Natural killer cell treated with Interleukin-12 subunit alpha and Interleukin-12 subunit beta and Interleukin-15 and Interleukin-18, amount 100 ng/mL, for 72 hours (primary cell): Measurements from ENCODE around the gene PTTG1. TPM values are rescaled to one million over a fixed set of nuclear protein-coding genes. Genes with fewer than 3 reads are reported as not detected.
"Not testable (repeated sequence)": the region's sequence is repeated elsewhere in the genome, so short reads cannot be mapped to it uniquely, and the experiment has no call there.

Experiments used
- ATAC-seq, 2 donors: fragments of 150-1000 bp; cut with Tn5 transposase in 1 of 2; sonication (Bioruptor Pico), chemical (Tn5 transposase) in 1 of 2; 2 replicates each; pipeline ENCODE4 v1.10.0; 2021
- DNase-seq: peaks from one replicate; pipeline ENCODE4 v3.0.0; 2022; ENCODE audit warnings: low spot score
- H3K27ac Mint-ChIP-seq, 2 donors: 1 replicate in 1 of 2; 2 replicates in 1 of 2; pipeline ENCODE4 v1.8.0; 2022; ENCODE audit warnings: mixed read lengths in 2 of 2, mild to moderate bottlenecking in 1 of 2, moderate library complexity in 1 of 2
- H3K27me3 Mint-ChIP-seq, 2 donors: 1 replicate in 1 of 2; 2 replicates in 1 of 2; pipeline ENCODE4 v1.8.0; 2022; ENCODE audit warnings: mixed read lengths in 2 of 2
- H3K36me3 Mint-ChIP-seq: one replicate; pipeline ENCODE4 v1.8.0; 2022; ENCODE audit warnings: mixed read lengths
- H3K4me1 Mint-ChIP-seq, 2 donors: 1 replicate in 1 of 2; 2 replicates in 1 of 2; pipeline ENCODE4 v1.8.0; 2022; ENCODE audit warnings: low read depth in 2 of 2, mixed read lengths in 2 of 2, mild to moderate bottlenecking in 1 of 2
- H3K4me3 Mint-ChIP-seq: one replicate; pipeline ENCODE4 v1.8.0; 2022; ENCODE audit warnings: mixed read lengths
- H3K9me3 Mint-ChIP-seq: 2 replicates; pipeline ENCODE4 v1.8.0; 2022; ENCODE audit warnings: mixed read lengths
- total RNA-seq, 2 donors: library from RNA; stranded (reverse); gene quantifications; one replicate each; pipeline ENCODE4 v1.2.3, GENCODE V29; 2022

The PTTG1 gene
- total RNA-seq, 2 donors from 2014 or later = 139 to 241 TPM

DNA sequence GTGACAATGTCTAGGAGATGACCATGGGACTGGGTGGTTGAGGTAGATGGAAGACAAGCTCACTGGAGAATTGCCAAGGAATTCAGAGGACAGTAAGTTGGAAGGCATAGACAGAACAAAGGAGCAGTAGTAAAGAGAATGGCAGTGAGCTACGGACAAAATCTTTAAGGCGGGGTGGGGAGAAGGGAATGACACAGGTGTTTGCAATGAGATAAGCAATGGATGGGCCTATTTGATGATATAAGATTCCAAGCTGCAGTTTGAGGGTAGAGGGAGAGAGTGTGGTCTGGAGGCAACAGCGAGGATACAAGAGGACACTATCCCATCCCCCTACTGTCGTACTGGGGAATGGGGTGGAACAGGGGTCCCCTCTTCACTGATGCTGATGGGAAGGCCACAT lies 14.4 kb downstream of the PTTG1 start:
- Mint-ChIP-seq H3K27me3 (peaks cover 8 to 11% of the 10 kb centered on the region in 2 donors), H3K27ac (no peak overlapping the region), H3K4me1 (peaks cover 21 to 32% of the 10 kb centered on the region in 2 donors), H3K9me3 (no peaks in the 10 kb centered on the region), H3K36me3 (no peaks in the 10 kb centered on the region), H3K4me3 (no peak overlapping the region)
- no peak for ATAC-seq
- DNase-seq = no peak

DNA sequence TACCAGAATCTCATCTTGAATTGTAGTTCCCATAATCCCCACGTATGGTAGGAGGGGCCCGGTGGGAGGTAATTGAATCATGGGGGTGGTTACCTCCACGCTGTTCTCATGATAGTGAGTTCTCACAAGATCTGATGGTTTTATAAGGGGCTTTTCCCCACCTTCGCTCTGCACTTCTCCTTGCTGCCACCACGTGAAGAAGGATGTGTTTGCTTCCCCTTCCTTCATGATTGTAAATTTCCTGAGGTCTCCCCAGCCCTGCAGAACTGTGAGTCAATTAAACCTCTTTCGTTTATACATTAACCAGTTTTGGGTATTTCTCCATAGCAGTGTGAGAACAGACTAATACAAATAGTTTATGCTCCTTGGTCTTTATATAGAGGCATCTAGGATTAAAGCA lies 15.0 kb downstream of the PTTG1 start:
- not testable (repeated sequence) for H3K36me3 Mint-ChIP-seq, DNase-seq, ATAC-seq

DNA sequence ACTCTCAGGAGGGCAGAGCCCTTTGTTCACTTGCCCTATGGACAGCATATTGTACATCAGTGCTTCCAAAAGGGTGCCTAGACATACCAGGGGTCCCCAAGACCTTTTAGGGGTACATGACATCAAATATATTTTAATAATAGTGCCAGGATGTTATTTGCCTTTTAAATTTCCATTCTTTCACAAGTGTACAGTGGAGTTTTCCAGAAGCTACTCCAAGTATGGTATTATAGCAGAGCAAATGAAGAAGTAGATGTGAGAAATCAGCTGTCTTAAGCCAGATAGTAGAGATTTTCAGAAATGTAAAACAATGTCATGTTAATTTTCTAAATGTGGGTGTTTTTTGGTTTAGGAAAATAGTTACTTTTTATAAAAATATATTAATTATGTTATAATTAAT lies 15.6 kb downstream of the PTTG1 start:
- DNase-seq (no peak), ATAC-seq (no peak)
- H3K36me3 Mint-ChIP-seq = no peaks in the 10 kb centered on the region
- H3K4me1 Mint-ChIP-seq = peaks cover 32 to 44% of the 10 kb centered on the region in 2 donors
- H3K27ac Mint-ChIP-seq = no peak overlapping the region
- H3K4me3 Mint-ChIP-seq = no peak overlapping the region
- H3K9me3 Mint-ChIP-seq = no peaks in the 10 kb centered on the region
- H3K27me3 Mint-ChIP-seq = peaks cover 8 to 11% of the 10 kb centered on the region in 2 donors

More for the DNA sequence above, 15.0 kb downstream of the PTTG1 start:
- peak overlapping the region; percentile 30 for H3K4me3 Mint-ChIP-seq
- H3K27ac Mint-ChIP-seq, H3K9me3 Mint-ChIP-seq: not testable (repeated sequence)
- H3K4me1 Mint-ChIP-seq = peaks cover 27 to 38% of the 10 kb centered on the region in 2 donors
- peaks cover 8 to 11% of the 10 kb centered on the region in 2 donors for H3K27me3 Mint-ChIP-seq

DNA sequence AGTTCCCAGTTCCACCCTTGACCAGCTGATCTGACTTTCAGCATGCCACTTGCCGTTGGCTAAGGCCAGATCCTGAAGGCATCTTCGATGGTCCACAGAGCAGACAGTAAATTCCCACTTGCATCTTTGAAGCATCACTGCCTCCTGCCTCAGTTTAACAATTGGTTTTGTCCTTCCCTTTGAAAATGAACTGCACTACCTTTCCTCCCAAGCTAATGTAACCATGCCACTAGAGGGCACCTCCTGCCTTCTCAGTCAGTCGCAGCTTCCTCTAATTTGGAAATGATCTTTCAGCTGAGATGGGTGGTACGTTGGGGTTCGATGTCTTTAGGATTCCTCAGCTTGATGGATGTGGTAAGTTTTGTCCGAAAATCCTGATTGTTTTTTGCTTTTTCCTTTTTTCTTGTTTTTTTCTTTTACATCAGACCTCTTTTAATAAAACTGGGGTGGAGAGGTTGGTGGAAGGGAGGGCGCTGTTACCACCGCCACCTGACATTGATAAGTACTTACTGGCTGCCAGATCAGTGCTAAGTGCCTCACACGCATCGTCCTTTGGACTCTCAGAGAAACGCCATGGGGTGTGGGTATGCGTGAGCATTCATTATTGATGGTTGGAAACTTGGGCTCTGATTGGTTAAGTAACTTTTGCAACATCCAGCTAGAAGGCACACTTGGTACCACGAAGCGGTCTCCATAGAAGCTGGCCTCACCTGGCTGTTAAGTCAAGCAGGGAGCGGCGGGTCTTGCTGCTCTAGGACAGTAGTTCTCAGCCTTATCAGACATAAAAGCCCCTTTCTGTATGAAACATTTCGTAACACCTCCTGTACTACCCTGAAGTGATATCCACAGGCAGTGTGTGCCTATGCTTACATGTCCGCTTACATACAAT lies 16.9 kb downstream of the PTTG1 start:
- Mint-ChIP-seq H3K4me1 (peaks cover 40 to 57% of the 10 kb centered on the region in 2 donors), H3K27me3 (peaks cover 8 to 11% of the 10 kb centered on the region in 2 donors), H3K4me3 (peak overlapping the region; percentile 90), H3K27ac (peak overlapping the region; percentile 60 to 82), H3K36me3 (no peaks in the 10 kb centered on the region), H3K9me3 (no peaks in the 10 kb centered on the region)
- ATAC-seq = peak; percentile 68 to 82
- peak; percentile 71 for DNase-seq

DNA sequence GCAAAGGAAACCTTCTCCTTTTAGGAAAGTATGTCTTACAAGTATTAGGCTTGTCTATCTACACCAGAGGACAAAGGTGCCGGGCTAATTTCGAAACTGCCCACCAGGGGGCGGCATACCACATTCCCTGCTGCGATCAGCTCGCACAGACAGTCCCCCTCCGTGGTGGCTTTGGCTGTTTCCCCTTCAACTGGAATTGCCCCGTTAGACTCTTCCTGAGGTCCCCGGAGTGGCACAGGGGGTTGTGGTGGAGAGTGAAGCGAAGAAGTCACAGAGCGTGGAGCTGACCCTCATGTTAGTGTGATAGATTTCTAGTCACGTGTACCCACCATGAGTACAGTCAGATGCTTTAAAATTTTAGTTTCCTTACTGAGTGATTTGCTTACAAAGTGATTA lies 17.5 kb downstream of the PTTG1 start:
- Mint-ChIP-seq H3K9me3 (no peaks in the 10 kb centered on the region), H3K4me3 (peak overlapping the region; percentile 90), H3K27ac (peak overlapping the region; percentile 60 to 82), H3K4me1 (peaks cover 46 to 63% of the 10 kb centered on the region in 2 donors), H3K27me3 (peaks cover 8 to 11% of the 10 kb centered on the region in 2 donors), H3K36me3 (peaks cover 4% of the 10 kb centered on the region)
- DNase-seq (peak; percentile 88), ATAC-seq (peak; percentile 88)

DNA sequence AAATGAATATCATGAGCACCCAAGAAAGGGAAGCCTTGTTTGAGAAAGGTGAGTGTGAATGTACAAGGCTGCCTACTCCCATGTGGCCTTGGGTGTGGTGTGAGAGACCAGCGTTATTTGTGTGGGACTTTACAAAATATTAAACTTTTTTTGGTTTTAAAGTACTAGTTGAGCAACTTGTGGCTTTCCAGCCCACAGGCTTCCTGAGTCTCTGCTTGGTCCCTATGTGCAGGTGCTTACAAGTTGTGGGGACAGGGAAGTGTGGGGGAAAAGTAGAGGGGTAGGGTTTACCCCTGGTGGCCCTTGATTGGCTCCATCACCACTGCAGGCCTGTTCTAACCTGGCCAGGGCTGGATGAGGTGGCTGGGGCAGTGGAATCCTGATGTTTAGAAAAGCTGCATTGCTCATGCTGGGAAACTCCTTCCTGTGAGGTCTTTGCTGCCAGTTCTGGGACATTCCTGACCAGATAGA lies 19.7 kb downstream of the PTTG1 start:
- ATAC-seq (peak; percentile 17 to 21), DNase-seq (no peak)
- H3K4me3 Mint-ChIP-seq = peak overlapping the region; percentile 59
- peaks cover 1% of the 10 kb centered on the region for H3K9me3 Mint-ChIP-seq
- H3K36me3 Mint-ChIP-seq = peaks cover 4% of the 10 kb centered on the region
- no peaks in the 10 kb centered on the region for H3K27me3 Mint-ChIP-seq
- H3K27ac Mint-ChIP-seq = peak overlapping the region; percentile 44 to 60
- peaks cover 56 to 66% of the 10 kb centered on the region in 2 donors for H3K4me1 Mint-ChIP-seq

DNA sequence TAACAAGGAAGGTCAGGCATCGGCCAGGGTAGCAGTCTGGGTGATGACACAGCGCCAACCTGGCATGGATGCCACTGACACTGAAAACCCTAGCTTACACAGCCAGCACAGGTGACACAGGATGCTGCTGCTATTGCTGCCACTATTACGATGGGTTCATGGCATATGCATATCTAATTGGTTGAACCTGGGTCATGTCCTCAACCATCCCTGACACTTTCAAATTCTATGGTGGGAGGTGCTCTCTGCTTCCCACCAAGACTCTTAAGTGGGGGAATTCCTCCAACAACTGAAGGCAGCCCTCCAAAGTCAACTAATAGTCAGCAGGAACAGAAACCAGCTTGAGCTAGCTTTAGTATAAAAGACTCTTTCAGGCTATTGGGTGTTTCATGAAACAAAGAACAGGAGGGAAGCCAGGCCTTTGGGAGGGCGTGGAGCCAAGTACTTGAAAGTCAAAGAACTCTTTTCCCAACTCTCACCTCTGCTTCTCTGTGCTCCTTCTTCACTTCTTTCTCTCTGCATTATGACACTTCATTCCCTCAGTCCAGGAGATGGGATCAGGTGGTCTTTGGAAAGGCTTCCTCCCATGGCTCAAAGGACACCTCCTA lies 21.3 kb downstream of the PTTG1 start:
- ATAC-seq = no peak
- H3K9me3 Mint-ChIP-seq = peaks cover 3% of the 10 kb centered on the region
- H3K27me3 Mint-ChIP-seq = no peaks in the 10 kb centered on the region
- peaks cover 4% of the 10 kb centered on the region for H3K36me3 Mint-ChIP-seq
- H3K4me1 Mint-ChIP-seq = peaks cover 55 to 63% of the 10 kb centered on the region in 2 donors
- no peak for DNase-seq
- peak overlapping the region; percentile 2 to 3 for H3K27ac Mint-ChIP-seq
- H3K4me3 Mint-ChIP-seq = peak overlapping the region; percentile 5

DNA sequence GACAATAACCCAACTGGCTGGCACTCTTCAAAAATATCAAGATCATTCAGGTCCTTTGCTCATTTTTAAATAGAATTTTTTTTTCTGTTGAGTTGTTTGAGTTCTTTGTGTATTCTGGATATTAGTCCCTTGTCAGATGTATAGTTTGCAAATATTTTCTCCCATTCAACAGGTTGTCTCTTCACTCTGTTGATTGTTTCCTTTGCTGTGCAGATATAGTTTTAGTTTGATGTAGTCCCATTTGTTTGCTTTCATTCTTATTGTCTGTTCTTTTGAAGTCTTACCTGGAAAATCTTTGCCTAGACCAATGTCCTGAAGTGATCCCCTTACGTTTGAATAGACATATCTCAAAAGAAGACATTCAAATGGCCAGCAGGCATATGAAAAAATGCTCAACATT lies 22.8 kb downstream of the PTTG1 start:
- ATAC-seq = no peak
- peaks cover 5% of the 10 kb centered on the region for H3K9me3 Mint-ChIP-seq
- peaks cover 44 to 56% of the 10 kb centered on the region in 2 donors for H3K4me1 Mint-ChIP-seq
- peak overlapping the region in 1 of 2 donors; percentile 2 for H3K27ac Mint-ChIP-seq
- peaks cover 6% of the 10 kb centered on the region for H3K36me3 Mint-ChIP-seq
- no peak overlapping the region for H3K4me3 Mint-ChIP-seq
- H3K27me3 Mint-ChIP-seq = no peaks in the 10 kb centered on the region
- DNase-seq = no peak

DNA sequence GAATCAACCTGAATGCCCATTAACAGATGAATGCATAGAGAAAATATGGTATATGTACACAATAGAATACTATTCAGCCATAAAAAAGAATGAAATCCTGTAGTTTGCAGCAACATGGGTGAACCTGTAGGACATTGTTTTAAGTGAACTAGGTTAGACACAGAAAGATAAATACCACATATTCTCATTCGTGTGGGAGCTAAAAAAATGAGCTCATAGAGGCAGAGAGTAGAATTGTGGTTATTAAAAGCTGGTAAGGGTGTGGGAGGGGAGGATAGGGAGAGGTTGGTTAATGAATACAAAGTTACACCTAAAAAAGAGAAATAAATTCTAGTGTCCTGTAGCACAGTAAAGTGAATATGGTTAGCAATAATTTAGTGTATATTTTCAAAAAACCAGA lies 23.5 kb downstream of the PTTG1 start:
- Mint-ChIP-seq H3K27me3 (peaks cover 0 to 4% of the 10 kb centered on the region in 2 donors), H3K4me3 (no peak overlapping the region), H3K9me3 (peaks cover 9% of the 10 kb centered on the region), H3K27ac (no peak overlapping the region), H3K36me3 (peaks cover 10% of the 10 kb centered on the region), H3K4me1 (peaks cover 44 to 54% of the 10 kb centered on the region in 2 donors)
- DNase-seq = no peak
- ATAC-seq = no peak

DNA sequence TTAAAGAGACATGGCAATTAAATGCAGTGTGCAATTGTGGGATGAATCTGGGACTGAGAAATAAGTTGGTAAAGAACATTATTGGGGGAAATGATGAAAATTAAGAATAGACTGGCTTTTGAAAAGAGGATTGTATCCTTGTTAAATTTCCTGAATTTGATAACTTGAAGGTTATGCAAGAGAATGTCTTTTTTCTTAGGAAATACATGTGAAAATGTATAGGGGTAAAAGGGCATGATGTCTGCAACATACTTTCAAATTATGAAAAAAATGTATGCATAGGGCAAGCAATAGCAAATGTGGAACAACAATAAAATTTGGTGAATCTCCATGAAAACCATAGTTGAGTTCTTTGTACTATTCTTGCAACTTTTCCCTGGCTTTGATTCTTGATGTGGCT lies 24.1 kb downstream of the PTTG1 start:
- Mint-ChIP-seq H3K9me3 (peaks cover 9% of the 10 kb centered on the region), H3K4me1 (peaks cover 40 to 48% of the 10 kb centered on the region in 2 donors), H3K27me3 (peaks cover 0 to 4% of the 10 kb centered on the region in 2 donors), H3K27ac (no peak overlapping the region), H3K36me3 (peaks cover 10% of the 10 kb centered on the region), H3K4me3 (no peak overlapping the region)
- no peak for ATAC-seq
- DNase-seq = no peak

DNA sequence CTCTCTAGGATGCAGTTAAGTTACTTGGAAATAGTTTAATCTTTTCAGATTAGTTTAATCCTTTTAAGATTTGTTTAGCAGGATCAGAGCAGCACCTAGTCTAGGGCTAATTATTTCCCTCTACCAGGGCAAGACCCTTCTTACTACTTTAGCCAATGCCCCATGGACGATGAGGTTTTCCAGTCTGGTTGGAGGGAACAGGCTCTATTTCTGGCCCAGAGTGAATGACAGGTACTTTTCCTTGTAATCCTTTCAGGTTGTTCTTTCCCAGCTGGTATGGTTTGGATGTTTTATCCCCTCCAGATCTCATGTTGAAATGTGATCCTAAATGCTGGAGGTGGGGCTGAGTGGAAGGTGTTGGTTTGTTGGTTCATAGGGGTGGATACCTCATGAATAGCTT lies 27.2 kb downstream of the PTTG1 start:
- H3K27ac Mint-ChIP-seq = peak overlapping the region in 1 of 2 donors; percentile 14
- no peak for ATAC-seq
- peaks cover 7% of the 10 kb centered on the region for H3K36me3 Mint-ChIP-seq
- DNase-seq = no peak
- H3K27me3 Mint-ChIP-seq = peaks cover 0 to 6% of the 10 kb centered on the region in 2 donors
- peaks cover 16 to 28% of the 10 kb centered on the region in 2 donors for H3K4me1 Mint-ChIP-seq
- peaks cover 9% of the 10 kb centered on the region for H3K9me3 Mint-ChIP-seq
- H3K4me3 Mint-ChIP-seq = no peak overlapping the region

DNA sequence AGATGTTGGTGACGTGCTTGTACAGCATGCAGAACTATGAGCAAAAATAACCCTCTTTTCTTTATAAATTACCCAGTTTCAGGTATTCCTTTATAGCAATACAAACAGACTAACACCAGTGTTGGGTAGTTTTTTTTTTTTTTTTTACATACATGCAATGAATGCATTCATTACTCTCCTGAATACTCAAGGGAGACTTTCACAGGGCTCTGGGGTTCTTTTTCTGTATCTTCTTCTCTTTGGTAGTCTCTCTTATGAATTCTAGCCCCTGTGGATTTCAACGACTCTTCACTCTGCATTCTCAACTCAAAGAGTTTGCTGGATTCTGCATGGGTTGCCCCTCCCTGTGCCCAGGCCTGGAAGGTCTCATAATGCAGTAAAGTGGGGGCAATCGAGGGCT lies 27.8 kb downstream of the PTTG1 start:
- H3K9me3 Mint-ChIP-seq = peaks cover 9% of the 10 kb centered on the region
- no peak overlapping the region for H3K4me3 Mint-ChIP-seq
- peaks cover 6% of the 10 kb centered on the region for H3K36me3 Mint-ChIP-seq
- H3K4me1 Mint-ChIP-seq = peaks cover 14 to 25% of the 10 kb centered on the region in 2 donors
- ATAC-seq (no peak), DNase-seq (no peak)
- peaks cover 0 to 6% of the 10 kb centered on the region in 2 donors for H3K27me3 Mint-ChIP-seq
- H3K27ac Mint-ChIP-seq = peak overlapping the region in 1 of 2 donors; percentile 10

DNA sequence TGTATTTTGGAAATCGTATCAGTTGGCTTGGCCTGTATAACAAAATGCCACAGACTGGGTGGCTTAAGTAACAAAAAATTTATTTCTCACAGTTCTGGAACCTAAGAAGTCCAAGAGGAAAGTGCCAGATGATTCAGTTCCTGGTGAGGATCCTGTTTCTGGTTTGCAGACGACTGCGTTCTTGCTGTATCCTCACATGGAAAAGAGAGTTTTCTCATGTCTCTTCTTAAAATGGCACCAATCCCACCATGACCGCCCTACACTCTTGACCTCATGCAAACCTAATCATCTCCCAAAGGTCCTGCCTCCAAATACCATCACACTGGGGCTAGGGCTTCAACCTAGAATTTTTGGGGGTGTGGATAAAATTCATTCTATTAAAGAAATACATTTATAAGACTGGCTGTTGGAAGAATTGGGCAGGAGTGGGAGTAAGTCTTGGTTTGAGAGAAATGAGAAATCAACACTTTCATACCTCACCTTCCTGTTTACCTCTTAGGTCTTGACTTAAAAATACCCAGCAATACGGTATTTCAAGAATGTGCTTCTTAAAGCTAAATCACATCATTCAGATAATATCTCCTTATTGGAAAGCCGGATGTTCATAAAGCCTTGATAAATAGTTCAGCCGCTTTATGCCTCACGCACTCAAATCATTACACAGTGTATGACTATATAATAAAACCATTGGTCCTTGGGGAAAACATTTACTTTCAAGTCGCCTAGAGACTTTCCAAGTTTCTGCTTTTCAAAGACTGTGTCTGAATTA lies 28.7 kb downstream of the PTTG1 start:
- ATAC-seq (no peak), DNase-seq (no peak)
- peaks cover 6% of the 10 kb centered on the region for H3K36me3 Mint-ChIP-seq
- H3K4me3 Mint-ChIP-seq = no peak overlapping the region
- no peak overlapping the region for H3K27ac Mint-ChIP-seq
- peaks cover 9% of the 10 kb centered on the region for H3K9me3 Mint-ChIP-seq
- H3K4me1 Mint-ChIP-seq = peaks cover 11 to 19% of the 10 kb centered on the region in 2 donors
- peaks cover 2 to 8% of the 10 kb centered on the region in 2 donors for H3K27me3 Mint-ChIP-seq
